Small intestine (tissue), 7 donors: Measurements from ENCODE around the gene MRPS35. TPM values are rescaled to one million over a fixed set of nuclear protein-coding genes. Genes with fewer than 3 reads are reported as not detected.

Experiments used
- DNase-seq, 2 donors: peaks; one replicate each; pipeline versions ENCODE4 v3.0.0 to v3.0.0-alpha.2; 2013
- FAIRE-seq: peaks from 2 replicates; lab custom pipeline; 2012; peaks lifted over from hg19 to GRCh38; lab: Jason Lieb, UNC
- H3K27ac ChIP-seq, 3 donors: one replicate each; pipeline ENCODE4 v1.5.1; 2013; ENCODE audit warnings: low read length in 2 of 3, mild to moderate bottlenecking in 2 of 3, control low read depth in 1 of 3, inconsistent platforms in 1 of 3, low read depth in 1 of 3, moderate library complexity in 1 of 3
- H3K27me3 ChIP-seq, 3 donors: one replicate each; pipeline ENCODE4 v1.6.1; 2013; ENCODE audit warnings: low read length in 3 of 3, inconsistent platforms in 1 of 3; ENCODE audit not compliant: control insufficient read depth in 3 of 3, insufficient read depth in 3 of 3
- H3K36me3 ChIP-seq, 3 donors: one replicate each; pipeline ENCODE4 v1.6.1; 2013; ENCODE audit warnings: low read length in 3 of 3, inconsistent platforms in 1 of 3, low read depth in 1 of 3, mild to moderate bottlenecking in 1 of 3, moderate library complexity in 1 of 3; ENCODE audit not compliant: control insufficient read depth in 3 of 3, insufficient read depth in 2 of 3
- H3K4me1 ChIP-seq, 3 donors: one replicate each; pipeline ENCODE4 v1.6.1; 2013; ENCODE audit warnings: low read length in 2 of 3, inconsistent platforms in 1 of 3, low read depth in 1 of 3, mild to moderate bottlenecking in 1 of 3, moderate library complexity in 1 of 3; ENCODE audit not compliant: control insufficient read depth in 3 of 3, insufficient read depth in 2 of 3
- H3K4me3 ChIP-seq, 3 donors: one replicate each; pipeline ENCODE4 v1.5.1; 2013; ENCODE audit warnings: low read length in 3 of 3, control low read depth in 1 of 3, inconsistent platforms in 1 of 3, low read depth in 1 of 3, mild to moderate bottlenecking in 1 of 3, moderate library complexity in 1 of 3
- H3K9me3 ChIP-seq, 2 donors: one replicate each; pipeline ENCODE4 v1.6.1; 2013; ENCODE audit warnings: low read depth in 1 of 2, low read length in 1 of 2; ENCODE audit not compliant: control insufficient read depth in 2 of 2, insufficient read depth in 1 of 2
- WGBS, 3 donors: extraction: QIAGEN DNeasy Blood & Tissue Kit; methylation state at CpG; one replicate each; pipeline ENCODE4 v1.1.7; 2013; 5-methylcytosine and 5-hydroxymethylcytosine counted together
- polyA plus RNA-seq, 4 donors: library from polyadenylated mRNA; stranded (reverse) in 3 of 4; unstranded in 1 of 4; fragments of 200-250 nt in 3 of 4; fragments of 120-200 nt in 1 of 4; gene quantifications; one replicate each; pipeline versions ENCODE4 v1.2.1 to v1.2.3, GENCODE V29; 2013
- donor health status: healthy with polysubstance abuse.
- donor health status: control.
- donor health status: control.
- donor health status: Bipolar disorder and iron deficiency.
- donor health status: healthy.

Gene MRPS35
- polyA plus RNA-seq, 4 donors, result 45.1 to 84.2 (median 66.1) TPM

- no peaks in the 10 kb centered on the region for H3K27me3 ChIP-seq
- peaks cover 11 to 40% (median 14%) of the 10 kb centered on the region in 3 donors for H3K36me3 ChIP-seq
- 81 to 88% (median 82%) methylated on average over 6 of the region's 6 CpGs for WGBS, 3 donors
- DNase-seq, result no peak
- no peak for FAIRE-seq
- no peaks in the 10 kb centered on the region for H3K4me1 ChIP-seq
- H3K27ac ChIP-seq, result no peak overlapping the region
- H3K4me3 ChIP-seq, result no peak overlapping the region
- H3K9me3 ChIP-seq, result no peaks in the 10 kb centered on the region
Observed at GRCh38 chr12:27794818-27795584, 84.4 kb downstream of the MRPS35 start.

GRCh38 chr12:27796128-27796527 lies 85.5 kb downstream of the MRPS35 start:
- no peaks in the 10 kb centered on the region for H3K4me1 ChIP-seq
- FAIRE-seq (no peak), DNase-seq (no peak)
- H3K27ac ChIP-seq, result no peak overlapping the region
- no peaks in the 10 kb centered on the region for H3K9me3 ChIP-seq
- WGBS, 3 donors, result 80 to 94% (median 87%) methylated on average over 7 of the region's 7 CpGs
- no peak overlapping the region for H3K4me3 ChIP-seq
- peaks cover 11 to 36% (median 14%) of the 10 kb centered on the region in 3 donors for H3K36me3 ChIP-seq
- no peaks in the 10 kb centered on the region for H3K27me3 ChIP-seq

DNA sequence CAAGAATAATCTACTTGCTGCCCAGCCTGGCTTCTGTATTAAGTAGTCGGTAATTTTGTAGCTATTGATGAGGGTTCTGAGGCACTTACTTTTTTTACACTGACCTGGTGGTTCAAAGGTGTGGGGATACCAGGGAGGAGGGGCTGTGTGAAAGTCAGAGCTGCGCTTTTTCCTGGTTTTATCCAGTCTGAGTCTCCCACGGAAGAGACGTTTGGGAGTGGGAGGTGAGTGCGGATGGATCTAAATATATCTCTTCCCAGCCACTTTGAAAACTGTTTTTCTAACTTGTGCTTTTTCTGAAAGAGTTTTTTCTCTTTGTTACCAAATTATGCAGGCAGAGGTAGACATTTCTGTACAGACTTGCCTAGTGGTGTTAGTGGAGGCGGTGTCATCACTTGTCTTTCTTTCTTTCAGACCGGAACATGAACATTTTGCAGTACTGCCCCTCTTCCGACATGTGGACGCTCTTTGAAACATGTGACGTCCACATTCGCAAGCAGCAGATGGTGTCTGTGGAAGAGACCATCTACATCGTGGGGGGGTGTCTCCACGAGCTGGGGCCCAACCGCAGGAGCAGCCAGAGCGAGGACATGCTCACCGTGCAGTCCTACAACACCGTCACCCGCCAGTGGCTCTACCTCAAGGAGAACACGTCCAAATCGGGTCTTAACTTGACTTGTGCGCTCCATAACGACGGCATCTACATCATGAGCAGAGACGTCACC lies 86.8 kb downstream of the MRPS35 start:
- H3K36me3 ChIP-seq, result peaks cover 11 to 26% (median 14%) of the 10 kb centered on the region in 3 donors
- H3K27ac ChIP-seq, result no peak overlapping the region
- DNase-seq, result no peak
- H3K27me3 ChIP-seq, result no peaks in the 10 kb centered on the region
- H3K4me1 ChIP-seq, result no peaks in the 10 kb centered on the region
- FAIRE-seq, result no peak
- H3K9me3 ChIP-seq, result no peaks in the 10 kb centered on the region
- 96 to 97% (median 96%) methylated on average over 24 of the region's 24 CpGs for WGBS, 3 donors
- no peak overlapping the region for H3K4me3 ChIP-seq

DNA sequence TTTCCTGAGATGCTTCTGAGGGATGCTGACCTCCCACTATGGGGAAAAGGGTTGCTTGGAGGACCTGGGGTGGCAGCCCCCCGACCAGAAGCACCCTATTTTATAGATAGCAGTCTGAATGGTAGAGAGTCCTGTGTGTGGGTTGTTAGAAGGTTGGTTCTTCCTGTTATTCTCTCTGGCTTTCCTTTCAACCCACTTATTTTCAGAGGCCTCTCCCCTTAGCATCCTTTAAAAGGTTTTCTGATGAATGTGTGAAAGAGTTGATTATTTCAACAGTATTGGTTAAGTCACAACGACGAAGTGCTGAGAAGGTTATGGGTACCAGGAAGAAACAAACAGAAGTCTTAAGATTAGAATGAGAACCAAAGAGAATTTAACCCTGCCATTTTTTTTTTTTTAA lies 90.2 kb downstream of the MRPS35 start:
- Histone ChIP-seq H3K27ac (no peak overlapping the region), H3K27me3 (no peaks in the 10 kb centered on the region), H3K4me1 (no peaks in the 10 kb centered on the region), H3K4me3 (no peak overlapping the region), H3K36me3 (peaks cover 10 to 11% (median 10%) of the 10 kb centered on the region in 3 donors), H3K9me3 (no peaks in the 10 kb centered on the region)
- no peak for FAIRE-seq
- DNase-seq, result no peak
- 83 to 90% (median 86%) methylated on average over 3 of the region's 3 CpGs for WGBS, 3 donors

- 89 to 92% (median 90%) methylated on average over 5 of the region's 5 CpGs for WGBS, 3 donors
- FAIRE-seq, result no peak
Observed at GRCh38 chr12:27801630-27802029, 91.0 kb downstream of the MRPS35 start.

GRCh38 chr12:27802511-27802910 lies 91.9 kb downstream of the MRPS35 start:
- H3K27ac ChIP-seq, result no peak overlapping the region
- 51 to 64% (median 63%) methylated on average over 4 of the region's 4 CpGs for WGBS, 3 donors
- peaks cover 3 to 5% (median 4%) of the 10 kb centered on the region in 3 donors for H3K36me3 ChIP-seq
- no peaks in the 10 kb centered on the region for H3K9me3 ChIP-seq
- no peak overlapping the region for H3K4me3 ChIP-seq
- H3K27me3 ChIP-seq, result no peaks in the 10 kb centered on the region
- DNase-seq, result no peak
- no peaks in the 10 kb centered on the region for H3K4me1 ChIP-seq
- FAIRE-seq, result no peak

More at GRCh38 chr12:27801630-27802029, 91.0 kb downstream of the MRPS35 start:
- H3K4me3 ChIP-seq, result no peak overlapping the region
- no peak overlapping the region for H3K27ac ChIP-seq
- H3K27me3 ChIP-seq, result no peaks in the 10 kb centered on the region
- no peak for DNase-seq
- peaks cover 10 to 11% (median 10%) of the 10 kb centered on the region in 3 donors for H3K36me3 ChIP-seq
- H3K9me3 ChIP-seq, result no peaks in the 10 kb centered on the region
- no peaks in the 10 kb centered on the region for H3K4me1 ChIP-seq

DNA sequence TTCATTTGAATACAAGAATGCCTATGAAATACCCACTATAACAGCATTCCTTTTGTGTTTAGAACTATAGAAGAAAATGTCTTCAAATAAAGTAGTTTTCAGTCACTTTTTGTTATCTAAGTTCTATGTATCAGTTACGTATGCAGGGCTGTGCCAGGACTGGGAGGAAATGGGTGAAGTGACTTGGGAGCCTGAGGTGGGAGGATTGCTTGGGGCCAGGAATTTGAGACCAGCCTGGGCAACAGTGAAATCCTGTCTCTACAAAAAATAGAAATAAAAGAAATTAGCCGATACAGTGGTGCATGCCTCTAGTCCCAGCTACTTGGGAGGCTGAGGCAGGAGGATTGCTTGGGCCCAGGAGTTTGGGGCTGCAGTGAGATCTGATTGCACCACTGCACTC lies 92.3 kb downstream of the MRPS35 start:
- H3K9me3 ChIP-seq, result no peaks in the 10 kb centered on the region
- H3K27ac ChIP-seq, result no peak overlapping the region
- no peaks in the 10 kb centered on the region for H3K4me1 ChIP-seq
- peaks cover 0 to 2% (median under 1%) of the 10 kb centered on the region in 3 donors for H3K36me3 ChIP-seq
- no peak overlapping the region for H3K4me3 ChIP-seq
- WGBS, 3 donors, result 93 to 95% (median 94%) methylated on average over 2 of the region's 2 CpGs
- DNase-seq (no peak), FAIRE-seq (no peak)
- H3K27me3 ChIP-seq, result no peaks in the 10 kb centered on the region

DNA sequence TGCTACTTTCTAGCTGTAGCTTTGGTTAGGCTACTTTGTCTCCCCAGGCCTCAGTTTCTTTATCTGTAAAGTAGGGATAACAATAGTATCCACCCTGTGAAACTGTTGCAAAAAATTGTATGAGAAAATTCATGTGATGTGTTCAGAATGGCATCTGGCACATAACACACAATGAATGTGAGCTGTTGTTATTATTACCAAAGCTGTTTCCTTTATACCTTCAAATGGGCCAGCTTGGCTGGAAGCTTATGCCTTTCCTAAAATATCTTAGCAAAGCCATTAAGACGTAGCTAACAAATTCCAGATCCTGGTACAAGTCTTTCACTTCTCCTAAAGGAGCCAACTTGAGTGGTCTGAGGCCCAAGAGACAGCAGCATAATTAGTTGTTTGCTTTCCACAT lies 94.6 kb downstream of the MRPS35 start:
- no peak for DNase-seq
- Histone ChIP-seq H3K27me3 (peaks cover 0 to 2% (median 0%) of the 10 kb centered on the region in 3 donors), H3K27ac (no peak overlapping the region), H3K4me3 (no peak overlapping the region), H3K36me3 (no peaks in the 10 kb centered on the region), H3K4me1 (no peaks in the 10 kb centered on the region), H3K9me3 (no peaks in the 10 kb centered on the region)
- FAIRE-seq, result no peak
- 0 to 41% (median 7%) methylated on average over 1 of the region's 1 CpG for WGBS, 3 donors
